ENCODE measurements around the gene IKZF3.

Gene IKZF3

GRCh38 chr17:39838784-39839183, 25.3 kb downstream of the IKZF3 start:
- TF ChIP-seq CTCF (IDR thresholded peaks at IDR 0.05; ENCODE audit: control insufficient read depth, extremely low read depth, insufficient read depth), result no peak
- DNase-seq (ENCODE audit: low read depth), result no peak
- no peak overlapping the region for H3K4me3 ChIP-seq (ENCODE audit: low read depth, low read length)

GRCh38 chr17:39838057-39838456, 26.1 kb downstream of the IKZF3 start:
- no peak for TF ChIP-seq CTCF (IDR thresholded peaks at IDR 0.05; ENCODE audit: control insufficient read depth, extremely low read depth, insufficient read depth)
- H3K4me3 ChIP-seq (ENCODE audit: low read depth, low read length), result no peak overlapping the region
- no peak for DNase-seq (ENCODE audit: low read depth)

- no peak for DNase-seq (ENCODE audit: low read depth)
- H3K4me3 ChIP-seq (ENCODE audit: low read depth, low read length), result no peak overlapping the region
- TF ChIP-seq CTCF (IDR thresholded peaks at IDR 0.05; ENCODE audit: control insufficient read depth, extremely low read depth, insufficient read depth), result no peak
Measured at GRCh38 chr17:39836117-39836516, 28.0 kb downstream of the IKZF3 start.

GRCh38 chr17:39835038-39835786, 28.9 kb downstream of the IKZF3 start:
- DNase-seq (ENCODE audit: low read depth), result no peak
- TF ChIP-seq CTCF (IDR thresholded peaks at IDR 0.05; ENCODE audit: control insufficient read depth, extremely low read depth, insufficient read depth), result no peak
- H3K4me3 ChIP-seq (ENCODE audit: low read depth, low read length), result no peak overlapping the region

- no peak for TF ChIP-seq CTCF (IDR thresholded peaks at IDR 0.05; ENCODE audit: control insufficient read depth, extremely low read depth, insufficient read depth)
- no peak for DNase-seq (ENCODE audit: low read depth)
- H3K4me3 ChIP-seq (ENCODE audit: low read depth, low read length), result no peak overlapping the region
Measured at GRCh38 chr17:39834017-39834416, 30.1 kb downstream of the IKZF3 start.

GRCh38 chr17:39831588-39831987, 32.5 kb downstream of the IKZF3 start:
- no peak overlapping the region for H3K4me3 ChIP-seq (ENCODE audit: low read depth, low read length)
- no peak for TF ChIP-seq CTCF (IDR thresholded peaks at IDR 0.05; ENCODE audit: control insufficient read depth, extremely low read depth, insufficient read depth)

GRCh38 chr17:39828443-39828842, 35.7 kb downstream of the IKZF3 start:
- no peak overlapping the region for H3K4me3 ChIP-seq (ENCODE audit: low read depth, low read length)
- TF ChIP-seq CTCF (IDR thresholded peaks at IDR 0.05; ENCODE audit: control insufficient read depth, extremely low read depth, insufficient read depth), result no peak
- no peak for DNase-seq (ENCODE audit: low read depth)

More at GRCh38 chr17:39831588-39831987, 32.5 kb downstream of the IKZF3 start:
- DNase-seq (ENCODE audit: low read depth), result no peak

Data from LNCaP clone FGC (cell line).